Esophagus squamous epithelium (tissue), 5 donors: ENCODE data around the gene SKOR1. TPM values are rescaled to one million over a fixed set of nuclear protein-coding genes. Genes with fewer than 3 reads are reported as not detected.

Source experiments
- DNase-seq: peaks from one replicate; lab custom pipeline; 2025; lab: John Stamatoyannopoulos, UW
- H3K27ac ChIP-seq, 4 donors: fragments of 200-600 bp; sonication (generic); one replicate each; pipeline ENCODE4 v1.5.1; 2016 to 2019; ENCODE audit warnings: mild to moderate bottlenecking in 1 of 4
- H3K27me3 ChIP-seq, 4 donors: fragments of 200-600 bp; sonication (generic); 1 replicate in 3 of 4; 2 replicates in 1 of 4; pipeline versions ENCODE4 v1.5.1 to v1.6.0; 2017 to 2021; ENCODE audit warnings: antibody characterized with exemption in 1 of 4
- H3K36me3 ChIP-seq, 3 donors: fragments of 200-600 bp; sonication (generic); one replicate each; pipeline ENCODE4 v1.5.1; 2016 to 2019
- H3K4me1 ChIP-seq, 3 donors: fragments of 200-600 bp; sonication (generic); one replicate each; pipeline ENCODE4 v1.5.1; 2017 to 2019
- H3K4me3 ChIP-seq, 4 donors: fragments of 200-600 bp; sonication (generic); 1 replicate in 3 of 4; 2 replicates in 1 of 4; pipeline ENCODE4 v1.5.1; 2016 to 2019; ENCODE audit warnings: mild to moderate bottlenecking in 2 of 4, moderate library complexity in 1 of 4
- H3K9me3 ChIP-seq, 3 donors: fragments of 200-600 bp; sonication (generic); one replicate each; pipeline ENCODE4 v1.5.1; 2016 to 2019
- CTCF ChIP-seq, 6 experiments: fragments of 450-650 bp in 4 of 6; fragments of 200-600 bp in 2 of 6; sonication (generic) in 2 of 6; IDR thresholded peaks; one replicate each; pipeline ENCODE4 v1.5.1; 2016 to 2019; ENCODE audit warnings: antibody characterized with exemption in 6 of 6, mild to moderate bottlenecking in 4 of 6, moderate library complexity in 4 of 6
- POLR2A ChIP-seq, 4 donors: fragments of 450-650 bp; IDR thresholded peaks; one replicate each; pipeline ENCODE4 v1.6.1; 2017; ENCODE audit warnings: antibody characterized with exemption in 4 of 4, mild to moderate bottlenecking in 4 of 4, moderate library complexity in 3 of 4
- WGBS, 2 donors: methylation state at CpG; one replicate each; pipeline ENCODE4 v1.1.5; 2018; 5-methylcytosine and 5-hydroxymethylcytosine counted together
- intact Hi-C: fragments of 100-400 bp; cut with DNase I; formaldehyde crosslinking; loops from one replicate; pipeline ENCODE4 v1.15.0; 2022
- total RNA-seq, 4 donors: library from RNA; depleted of rRNA; stranded (reverse); fragments of >200 nt; gene quantifications; one replicate each; pipeline ENCODE4 v1.1.0, GENCODE V29; 2016
- donor health status: DM: yes; HTN: yes; CAD: no.

SKOR1 gene
- total RNA-seq, 4 donors from 2014 or later: 0.09 to 0.76 (median 0.28) TPM

GRCh38 chr15:67865331-67865730 is 40.0 kb downstream of the SKOR1 start:
- intact Hi-C loops: loop anchor here (10.0 kb wide), 1 partner anchor 349 kb away; no protein-coding TSS in a partner anchor
- no peak overlapping the region for H3K27ac ChIP-seq
- 51 to 58% methylated on average over 3 of the region's 3 CpGs for WGBS, 2 donors
- H3K36me3 ChIP-seq: no peaks in the 10 kb centered on the region
- H3K4me3 ChIP-seq: no peak overlapping the region
- no peaks in the 10 kb centered on the region for H3K9me3 ChIP-seq
- no peaks in the 10 kb centered on the region for H3K27me3 ChIP-seq
- no peak for DNase-seq
- TF ChIP-seq CTCF (IDR thresholded peaks at IDR 0.05) (no peak), POLR2A (IDR thresholded peaks at IDR 0.05) (no peak)
- peaks cover 0 to 16% (median 4%) of the 10 kb centered on the region in 3 donors for H3K4me1 ChIP-seq

- no peak for DNase-seq
- 64% methylated on average over 4 of the region's 4 CpGs for WGBS, 2 donors
Observed at GRCh38 chr15:67865766-67866165, 40.5 kb downstream of the SKOR1 start.

DNA sequence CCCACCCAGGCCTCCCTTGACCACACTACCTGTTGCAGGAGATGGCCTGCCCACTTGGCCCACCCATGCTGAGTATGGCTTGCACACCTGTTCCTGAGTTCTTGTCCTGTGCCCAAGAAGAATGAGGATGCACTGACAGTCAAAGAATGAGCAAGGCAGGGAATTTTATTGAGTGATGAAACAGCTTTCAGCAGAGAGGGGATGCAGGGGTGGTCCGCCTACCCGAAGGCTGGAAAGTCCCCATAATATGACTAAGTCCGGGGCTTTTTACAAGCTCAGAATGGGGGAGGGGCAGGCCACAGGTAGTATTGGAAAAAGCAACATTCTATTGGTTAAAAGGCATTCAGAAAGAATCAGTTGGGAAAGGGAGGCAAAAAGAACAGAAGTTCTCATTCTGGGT is 44.4 kb downstream of the SKOR1 start:
- no peaks in the 10 kb centered on the region for H3K4me1 ChIP-seq
- H3K27me3 ChIP-seq: no peaks in the 10 kb centered on the region
- no peak overlapping the region for H3K27ac ChIP-seq
- H3K36me3 ChIP-seq: no peaks in the 10 kb centered on the region
- intact Hi-C loops: loop anchor here (10.0 kb wide), 1 partner anchor 345 kb away; no protein-coding TSS in a partner anchor
- peaks cover 0 to 5% (median 0%) of the 10 kb centered on the region in 3 donors for H3K9me3 ChIP-seq
- no peak for TF ChIP-seq CTCF (IDR thresholded peaks at IDR 0.05)
- TF ChIP-seq POLR2A (IDR thresholded peaks at IDR 0.05): no peak
- 70 to 84% methylated on average over 3 of the region's 3 CpGs for WGBS, 2 donors
- DNase-seq: no peak
- H3K4me3 ChIP-seq: no peak overlapping the region

More at GRCh38 chr15:67865766-67866165, 40.5 kb downstream of the SKOR1 start:
- Histone ChIP-seq H3K36me3 (no peaks in the 10 kb centered on the region), H3K4me1 (peaks cover 0 to 16% (median 4%) of the 10 kb centered on the region in 3 donors), H3K27me3 (no peaks in the 10 kb centered on the region), H3K4me3 (no peak overlapping the region), H3K9me3 (no peaks in the 10 kb centered on the region), H3K27ac (no peak overlapping the region)
- no peak for TF ChIP-seq POLR2A (IDR thresholded peaks at IDR 0.05)
- no peak for TF ChIP-seq CTCF (IDR thresholded peaks at IDR 0.05)
- intact Hi-C loops: loop anchor here (10.0 kb wide), 1 partner anchor 349 kb away; no protein-coding TSS in a partner anchor

DNA sequence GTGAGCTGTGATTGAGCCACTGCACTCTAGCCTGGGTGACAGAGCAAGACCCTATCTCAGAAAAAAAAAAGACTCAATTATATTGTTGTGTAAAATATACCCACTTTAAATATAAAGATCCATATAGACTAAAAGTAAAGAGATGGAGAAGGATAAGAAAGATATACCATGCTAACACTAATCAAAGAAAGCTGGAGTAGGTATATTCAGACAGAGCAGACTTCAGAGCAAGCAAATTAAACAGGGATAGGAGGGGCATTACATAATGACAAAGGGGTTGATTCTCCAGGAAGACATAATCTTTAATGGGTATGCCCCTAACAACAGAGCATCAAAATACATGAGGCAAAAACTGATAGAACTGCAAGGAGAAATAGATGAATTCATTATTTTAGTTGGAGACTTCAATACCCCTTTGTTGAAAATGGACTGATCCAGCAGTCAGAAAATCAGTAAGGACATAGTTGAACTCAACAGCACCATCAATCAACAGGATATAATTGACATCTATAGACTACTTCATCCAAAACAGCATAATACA is 45.6 kb downstream of the SKOR1 start:
- H3K4me3 ChIP-seq: no peak overlapping the region
- TF ChIP-seq CTCF (IDR thresholded peaks at IDR 0.05) (no peak), POLR2A (IDR thresholded peaks at IDR 0.05) (no peak)
- no peaks in the 10 kb centered on the region for H3K4me1 ChIP-seq
- H3K27ac ChIP-seq: no peak overlapping the region
- peaks cover 0 to 5% (median 0%) of the 10 kb centered on the region in 3 donors for H3K9me3 ChIP-seq
- intact Hi-C loops: no loop called here
- H3K36me3 ChIP-seq: no peaks in the 10 kb centered on the region
- no peaks in the 10 kb centered on the region for H3K27me3 ChIP-seq
- no peak for DNase-seq

GRCh38 chr15:67873777-67874176 is 48.5 kb downstream of the SKOR1 start:
- WGBS, 2 donors: 82 to 87% methylated on average over 3 of the region's 3 CpGs
- intact Hi-C loops: no loop called here
- peaks cover 0 to 5% (median 0%) of the 10 kb centered on the region in 3 donors for H3K9me3 ChIP-seq
- no peaks in the 10 kb centered on the region for H3K4me1 ChIP-seq
- no peaks in the 10 kb centered on the region for H3K36me3 ChIP-seq
- no peak overlapping the region for H3K27ac ChIP-seq
- H3K27me3 ChIP-seq: no peaks in the 10 kb centered on the region
- no peak for TF ChIP-seq POLR2A (IDR thresholded peaks at IDR 0.05)
- no peak for TF ChIP-seq CTCF (IDR thresholded peaks at IDR 0.05)
- no peak for DNase-seq
- H3K4me3 ChIP-seq: no peak overlapping the region
